Panc1 (cell line): ENCODE data around the gene PCP4L1. TPM values are rescaled to one million over a fixed set of nuclear protein-coding genes. Genes with fewer than 3 reads are reported as not detected.
A peak's percentile ranks its signal among the peaks of the same experiment; 100 is the strongest.

Experiments
- ATAC-seq: fragments of 200-7000 bp; cut with Tn5 transposase; 2 replicates; pipeline ENCODE4 v1.9.1; 2020; ENCODE audit warnings: mild to moderate bottlenecking, moderate library complexity
- BruUV-seq: library from RNA; stranded (reverse); fragments of 400-500 nt; replicated peaks from 2 replicates; lab custom pipeline; 2021; lab: Mats Ljungman, UMichigan
- CTCF ChIA-PET: fragments of 300-600 bp; sonication (Branson Sonifier 250); formaldehyde crosslinking; loops from one replicate; lab custom pipeline; 2022; ENCODE audit warnings: antibody characterized with exemption; lab: Charles Lee
- POLR2A ChIA-PET: fragments of 300-600 bp; sonication (Branson Sonifier 250); formaldehyde crosslinking; loops from one replicate; lab custom pipeline; 2022; ENCODE audit warnings: antibody characterized with exemption; lab: Charles Lee
- DNase-seq: peaks from one replicate; pipeline ENCODE4 v3.0.0-alpha.2; 2010; ENCODE audit warnings: low read depth, low spot score
- H3K27ac ChIP-seq: 2 replicates; pipeline ENCODE4 v1.5.1; 2011; ENCODE audit warnings: mild to moderate bottlenecking, low read length, inconsistent platforms
- H3K27me3 ChIP-seq: fragments of 200-500 bp; sonication (Bioruptor generic); 2 replicates; pipeline ENCODE4 v1.6.0; 2014; ENCODE audit warnings: low read length, inconsistent platforms; ENCODE audit not compliant: control insufficient read depth, insufficient read depth
- H3K36me3 ChIP-seq: fragments of 200-500 bp; sonication (Bioruptor generic); 2 replicates; pipeline ENCODE4 v1.5.1; 2014; ENCODE audit warnings: inconsistent platforms, mild to moderate bottlenecking, low read length, moderate library complexity; ENCODE audit not compliant: control insufficient read depth, insufficient read depth
- H3K4me1 ChIP-seq: 2 replicates; pipeline ENCODE4 v1.5.1; 2011; ENCODE audit warnings: inconsistent platforms, mild to moderate bottlenecking, low read length, moderate library complexity; ENCODE audit not compliant: control insufficient read depth, insufficient read depth
- H3K4me3 ChIP-seq, 2 experiments: 2 replicates each; pipeline ENCODE4 v1.5.1; 2011 to 2012; ENCODE audit warnings: low read depth in 2 of 2, low read length in 2 of 2, mild to moderate bottlenecking in 2 of 2, inconsistent platforms in 1 of 2, moderate library complexity in 1 of 2
- H3K9me3 ChIP-seq: fragments of 200-500 bp; sonication (Bioruptor generic); 2 replicates; pipeline ENCODE4 v1.5.1; 2014; ENCODE audit warnings: low read depth, mild to moderate bottlenecking, inconsistent platforms, low read length, moderate library complexity; ENCODE audit not compliant: control insufficient read depth, insufficient read depth
- CTCF ChIP-seq: fragments of 450-650 bp; IDR thresholded peaks from 2 replicates; pipeline ENCODE4 v1.5.1; 2017; ENCODE audit warnings: mild to moderate bottlenecking
- POLR2AphosphoS5 ChIP-seq: IDR thresholded peaks from 2 replicates; pipeline ENCODE4 v1.6.1; 2012; ENCODE audit warnings: mild to moderate bottlenecking, low read depth, low read length, moderate library complexity
- REST ChIP-seq, 2 experiments: IDR thresholded peaks; 2 replicates each; pipeline ENCODE4 v1.6.1; 2011 to 2012; ENCODE audit warnings: low read depth in 2 of 2, control low read depth in 1 of 2, low read length in 1 of 2, mild to moderate bottlenecking in 1 of 2, moderate library complexity in 1 of 2; ENCODE audit not compliant: insufficient read depth in 1 of 2
- SIN3A ChIP-seq: IDR thresholded peaks from 2 replicates; pipeline ENCODE4 v1.6.1; 2012; ENCODE audit warnings: low read depth, mild to moderate bottlenecking, low read length, moderate library complexity, borderline replicate concordance; ENCODE audit not compliant: insufficient read depth
- TCF7L2 ChIP-seq: IDR thresholded peaks from 2 replicates; pipeline ENCODE4 v1.6.1; 2011; ENCODE audit warnings: mild to moderate bottlenecking, low read depth, low read length, inconsistent platforms
- in situ Hi-C: cut with HindIII; loops from 2 replicates; pipeline ENCODE4 v1.10.0; 2016; ENCODE audit warnings: low sequenced_read_pairs, low pct_unique_long_range_greater_than_20kb
- intact Hi-C: fragments of 100-400 bp; cut with micrococcal nuclease; formaldehyde crosslinking; loops from one replicate; pipeline ENCODE4 v1.10.0; 2022; ENCODE audit not compliant: unreplicated experiment
- total RNA-seq: library from RNA; stranded (reverse); gene quantifications from one replicate; pipeline ENCODE4 v1.2.1, GENCODE V29; 2021; ENCODE audit not compliant: unreplicated experiment

PCP4L1 gene
- total RNA-seq, 1 experiment from 2014 or later = not detected

- Histone ChIP-seq H3K27me3 (no peaks in the 10 kb centered on the region), H3K36me3 (no peaks in the 10 kb centered on the region), H3K9me3 (no peaks in the 10 kb centered on the region), H3K27ac (no peak within 1 kb of the TSS), H3K4me3 (no peak within 1 kb of the TSS), H3K4me1 (no peaks in the 10 kb centered on the region)
- TF ChIP-seq REST (IDR thresholded peaks at IDR 0.05; ENCODE audit: insufficient read depth in 1 of 2, low read depth in 2 of 2, low read length in 1 of 2) (no peak), SIN3A (no peak), CTCF (no peak), POLR2AphosphoS5 (no peak), TCF7L2 (no peak)
- no TSS peak for BruUV-seq
- ATAC-seq = peak; percentile 35; the same call in 1 of the 2 replicates
- ChIA-PET CTCF (interaction anchor here (0.7 to 1.0 kb wide), 2 partner anchors 11 to 38 kb away, joined by 5 to 6 read pairs; no protein-coding TSS in a partner anchor), POLR2A (interaction anchor here (0.6 kb wide), 1 partner anchor 115 kb away, joined by 3 read pairs; no protein-coding TSS in a partner anchor)
- intact Hi-C loops (no loop called here), in situ Hi-C loops (no loop called here)
- no peak for DNase-seq
These were observed 20.5 kb upstream of the PCP4L1 start, which contains the start of gene NR1I3 for GRCh38 chr1:161238039-161238473. TSS of gene NR1I3 (minus strand) at chr1:161238203. CDS start at chr1:161236565, 1,638 bp downstream.

GRCh38 chr1:161241682-161242081 is 16.9 kb upstream of the PCP4L1 start:
- intact Hi-C loops = no loop called here
- CTCF ChIA-PET = no interaction called here
- no peak for TF ChIP-seq CTCF
- TF ChIP-seq TCF7L2 = no peak
- TF ChIP-seq REST (IDR thresholded peaks at IDR 0.05; ENCODE audit: insufficient read depth in 1 of 2, low read depth in 2 of 2, low read length in 1 of 2) = no peak
- TF ChIP-seq SIN3A = no peak

More at GRCh38 chr1:161241682-161242081, 16.9 kb upstream of the PCP4L1 start:
- Histone ChIP-seq H3K9me3 (no peaks in the 10 kb centered on the region), H3K4me3 (no peak overlapping the region), H3K27me3 (no peaks in the 10 kb centered on the region), H3K36me3 (no peaks in the 10 kb centered on the region), H3K4me1 (no peaks in the 10 kb centered on the region), H3K27ac (no peak overlapping the region)
- ATAC-seq (no peak), DNase-seq (no peak)
- POLR2A ChIA-PET = no interaction called here
- in situ Hi-C loops = no loop called here
- no TSS peak for BruUV-seq
